NOMO-1 (cell line): Measurements from ENCODE around the gene C3.
A peak's percentile ranks its signal among the peaks of the same experiment; 100 is the strongest.
"Not testable (repeated sequence)": the region's sequence is repeated elsewhere in the genome, so short reads cannot be mapped to it uniquely, and the experiment has no call there.

Experiments used
- DNase-seq, 2 experiments: peaks; one replicate each; lab custom pipeline; 2025; ENCODE audit not compliant: unreplicated experiment in 2 of 2; lab: John Stamatoyannopoulos, UW

Gene C3

GRCh38 chr19:6671960-6672359 is 48.5 kb downstream of the C3 start:
- DNase-seq = no peak

GRCh38 chr19:6668691-6669090 is 51.8 kb downstream of the C3 start:
- no peak for DNase-seq

- peak; percentile 74 to 79 for DNase-seq
Observed at GRCh38 chr19:6667114-6667627, 53.3 kb downstream of the C3 start.

GRCh38 chr19:6664916-6665315 is 55.5 kb downstream of the C3 start:
- DNase-seq = no peak

GRCh38 chr19:6663236-6664201 is 56.9 kb downstream of the C3 start:
- DNase-seq = no peak

- no peak for DNase-seq
Observed at GRCh38 chr19:6662702-6663101, 57.7 kb downstream of the C3 start.

- DNase-seq = not testable (repeated sequence)
Observed at GRCh38 chr19:6661509-6662244, 58.8 kb downstream of the C3 start.

- DNase-seq = no peak
Observed at GRCh38 chr19:6660930-6661329, 59.5 kb downstream of the C3 start.

GRCh38 chr19:6656390-6656789 is 64.1 kb downstream of the C3 start:
- DNase-seq = not testable (repeated sequence)

- DNase-seq = peak; percentile 31 to 52
Observed at GRCh38 chr19:6654347-6655310, 65.8 kb downstream of the C3 start.

GRCh38 chr19:6652805-6653094 is 67.7 kb downstream of the C3 start:
- DNase-seq = no peak

- no peak for DNase-seq
Observed at GRCh38 chr19:6651965-6652804, 68.3 kb downstream of the C3 start.

GRCh38 chr19:6649185-6649584 is 71.3 kb downstream of the C3 start:
- no peak for DNase-seq

GRCh38 chr19:6648141-6648715 is 72.2 kb downstream of the C3 start:
- no peak for DNase-seq

- no peak for DNase-seq
Observed at GRCh38 chr19:6644796-6645195, 75.7 kb downstream of the C3 start.

GRCh38 chr19:6640333-6640732 is 80.1 kb downstream of the C3 start:
- not testable (repeated sequence) for DNase-seq

- no peak for DNase-seq
Observed at GRCh38 chr19:6639439-6639838, 81.0 kb downstream of the C3 start.

GRCh38 chr19:6633456-6633813 is 87.0 kb downstream of the C3 start:
- not testable (repeated sequence) for DNase-seq

- peak; percentile 57 to 74 for DNase-seq
Observed at GRCh38 chr19:6632747-6633455, 87.5 kb downstream of the C3 start.
